H1 (cell line): ENCODE measurements around the gene GPR143.

Experiments used
- SP1 ChIP-seq: IDR thresholded peaks from 2 replicates; pipeline ENCODE4 v1.6.1; 2011; ENCODE audit warnings: low read depth, low read length
- TF ChIP-seq, protein P1 (sequence below), 3 experiments: IDR thresholded peaks; 1 replicate in 2 of 3; 2 replicates in 1 of 3; pipeline versions ENCODE4 v1.5.1 to v1.6.1; 2011; ENCODE audit warnings: low read length in 3 of 3, mild to moderate bottlenecking in 3 of 3, inconsistent platforms in 2 of 3, low read depth in 1 of 3, moderate library complexity in 1 of 3; ENCODE audit not compliant: insufficient read depth in 1 of 3; ENCODE audit errors: control extremely low read depth in 1 of 3

DNA sequence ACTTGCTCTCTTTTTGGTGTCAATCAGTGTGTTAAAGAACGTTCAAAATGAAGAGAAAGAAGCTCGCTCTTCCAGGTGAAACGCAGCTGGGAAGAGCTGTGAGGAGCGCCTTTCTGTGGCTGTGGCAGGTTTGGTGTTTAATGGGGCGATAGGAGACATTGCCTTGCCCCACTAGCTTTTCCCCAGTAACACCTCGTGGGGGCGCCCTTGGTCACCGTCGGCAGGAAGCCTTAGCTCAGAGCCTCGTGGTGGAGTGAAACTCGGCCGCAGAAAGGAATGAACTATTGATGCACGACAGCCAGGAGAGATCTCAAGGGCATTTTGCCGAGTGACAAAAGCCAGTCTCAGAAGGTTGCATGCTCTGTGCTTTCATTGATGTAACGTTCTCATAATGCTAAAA is 65.1 kb downstream of the GPR143 start:
- TF ChIP-seq, protein P1, sequence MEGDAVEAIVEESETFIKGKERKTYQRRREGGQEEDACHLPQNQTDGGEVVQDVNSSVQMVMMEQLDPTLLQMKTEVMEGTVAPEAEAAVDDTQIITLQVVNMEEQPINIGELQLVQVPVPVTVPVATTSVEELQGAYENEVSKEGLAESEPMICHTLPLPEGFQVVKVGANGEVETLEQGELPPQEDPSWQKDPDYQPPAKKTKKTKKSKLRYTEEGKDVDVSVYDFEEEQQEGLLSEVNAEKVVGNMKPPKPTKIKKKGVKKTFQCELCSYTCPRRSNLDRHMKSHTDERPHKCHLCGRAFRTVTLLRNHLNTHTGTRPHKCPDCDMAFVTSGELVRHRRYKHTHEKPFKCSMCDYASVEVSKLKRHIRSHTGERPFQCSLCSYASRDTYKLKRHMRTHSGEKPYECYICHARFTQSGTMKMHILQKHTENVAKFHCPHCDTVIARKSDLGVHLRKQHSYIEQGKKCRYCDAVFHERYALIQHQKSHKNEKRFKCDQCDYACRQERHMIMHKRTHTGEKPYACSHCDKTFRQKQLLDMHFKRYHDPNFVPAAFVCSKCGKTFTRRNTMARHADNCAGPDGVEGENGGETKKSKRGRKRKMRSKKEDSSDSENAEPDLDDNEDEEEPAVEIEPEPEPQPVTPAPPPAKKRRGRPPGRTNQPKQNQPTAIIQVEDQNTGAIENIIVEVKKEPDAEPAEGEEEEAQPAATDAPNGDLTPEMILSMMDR (IDR thresholded peaks at IDR 0.05; ENCODE audit: control extremely low read depth in 1 of 3, insufficient read depth in 1 of 3, low read depth in 1 of 3, low read length in 3 of 3), result peak in 2 of 3 experiments; percentile 42 to 55; a peak in 2 of 4 replicates
- no peak for TF ChIP-seq SP1
